ENCODE measurements around the gene P3H1.
A peak's percentile ranks its signal among the peaks of the same experiment; 100 is the strongest.

- TF ChIP-seq ZNF785 (tag by site-specific recombination; IDR thresholded peaks at IDR 0.05): no peak
- TF ChIP-seq ZFHX2 (tag by site-specific recombination; conservative IDR thresholded peaks at IDR 0.05): 0 out of 2 replicates have a peak, but pooled peaks have one; percentile 8
- TF ChIP-seq HOXA7 (CRISPR knock-in tag; IDR thresholded peaks at IDR 0.05; ENCODE audit: borderline replicate concordance): no peak
- TF ChIP-seq, protein P1, sequence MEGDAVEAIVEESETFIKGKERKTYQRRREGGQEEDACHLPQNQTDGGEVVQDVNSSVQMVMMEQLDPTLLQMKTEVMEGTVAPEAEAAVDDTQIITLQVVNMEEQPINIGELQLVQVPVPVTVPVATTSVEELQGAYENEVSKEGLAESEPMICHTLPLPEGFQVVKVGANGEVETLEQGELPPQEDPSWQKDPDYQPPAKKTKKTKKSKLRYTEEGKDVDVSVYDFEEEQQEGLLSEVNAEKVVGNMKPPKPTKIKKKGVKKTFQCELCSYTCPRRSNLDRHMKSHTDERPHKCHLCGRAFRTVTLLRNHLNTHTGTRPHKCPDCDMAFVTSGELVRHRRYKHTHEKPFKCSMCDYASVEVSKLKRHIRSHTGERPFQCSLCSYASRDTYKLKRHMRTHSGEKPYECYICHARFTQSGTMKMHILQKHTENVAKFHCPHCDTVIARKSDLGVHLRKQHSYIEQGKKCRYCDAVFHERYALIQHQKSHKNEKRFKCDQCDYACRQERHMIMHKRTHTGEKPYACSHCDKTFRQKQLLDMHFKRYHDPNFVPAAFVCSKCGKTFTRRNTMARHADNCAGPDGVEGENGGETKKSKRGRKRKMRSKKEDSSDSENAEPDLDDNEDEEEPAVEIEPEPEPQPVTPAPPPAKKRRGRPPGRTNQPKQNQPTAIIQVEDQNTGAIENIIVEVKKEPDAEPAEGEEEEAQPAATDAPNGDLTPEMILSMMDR (tag by site-specific recombination; IDR thresholded peaks at IDR 0.05): no peak
- TF ChIP-seq ZNF707 (tag by site-specific recombination; IDR thresholded peaks at IDR 0.05): no peak
- TF ChIP-seq ZNF488 (tag by site-specific recombination; IDR thresholded peaks at IDR 0.05): no peak
- no peak for TF ChIP-seq ZEB2 (tag by site-specific recombination; IDR thresholded peaks at IDR 0.05)
- TF ChIP-seq ZNF350 (tag by site-specific recombination; IDR thresholded peaks at IDR 0.05): no peak
- TF ChIP-seq, protein P2, sequence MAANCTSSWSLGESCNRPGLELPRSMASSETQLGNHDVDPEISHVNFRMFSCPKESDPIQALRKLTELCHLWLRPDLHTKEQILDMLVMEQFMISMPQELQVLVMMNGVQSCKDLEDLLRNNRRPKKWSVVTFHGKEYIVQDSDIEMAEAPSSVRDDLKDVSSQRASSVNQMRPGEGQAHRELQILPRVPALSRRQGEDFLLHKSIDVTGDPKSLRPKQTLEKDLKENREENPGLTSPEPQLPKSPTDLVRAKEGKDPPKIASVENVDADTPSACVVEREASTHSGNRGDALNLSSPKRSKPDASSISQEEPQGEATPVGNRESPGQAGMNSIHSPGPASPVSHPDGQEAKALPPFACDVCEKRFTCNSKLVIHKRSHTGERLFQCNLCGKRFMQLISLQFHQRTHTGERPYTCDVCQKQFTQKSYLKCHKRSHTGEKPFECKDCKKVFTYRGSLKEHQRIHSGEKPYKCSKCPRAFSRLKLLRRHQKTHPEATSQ (tag by site-specific recombination; IDR thresholded peaks at IDR 0.05): no peak
- TF ChIP-seq GLI2 (tag by site-specific recombination; IDR thresholded peaks at IDR 0.05; ENCODE audit: borderline replicate concordance, low read depth): no peak
These were observed 31.2 kb downstream of the P3H1 start for GRCh38 chr1:42735477-42736105.
